SU-DHL-6 (cell line): ENCODE results near the gene KCNIP4.

Experiments used
- CTCF ChIP-seq: fragments of 200-600 bp; sonication (generic); IDR thresholded peaks from one replicate; pipeline ENCODE4 v1.5.1; 2017; ENCODE audit warnings: antibody characterized with exemption, mild to moderate bottlenecking, low read length, moderate library complexity; ENCODE audit not compliant: insufficient read depth, poor library complexity, severe bottlenecking
- EZH2phosphoT487 ChIP-seq: fragments of 200-600 bp; sonication (generic), shearing (Covaris generic); conservative IDR thresholded peaks from 2 replicates; pipeline ENCODE4 v1.6.1; 2018; ENCODE audit warnings: mild to moderate bottlenecking, antibody characterized with exemption, low read length, moderate library complexity, mixed read lengths

GRCh38 chr4:20938204-20938603 is 1010.4 kb downstream of the KCNIP4 start:
- no peak for TF ChIP-seq CTCF
- TF ChIP-seq EZH2phosphoT487 = no peak
